Right lobe of liver (tissue), 4 donors: Measurements from ENCODE around the gene ANKRD60.

ENCODE experiments used
- CTCF ChIP-seq, 4 donors: fragments of 200-600 bp in 3 of 4; fragments of 450-650 bp in 1 of 4; IDR thresholded peaks; one replicate each; pipeline versions ENCODE4 v1.5.1 to v1.8.0; 2016 to 2022; ENCODE audit warnings: antibody characterized with exemption in 4 of 4, mild to moderate bottlenecking in 2 of 4
- POLR2A ChIP-seq: fragments of 450-650 bp; IDR thresholded peaks from one replicate; pipeline ENCODE4 v1.6.1; 2017; ENCODE audit warnings: antibody characterized with exemption, mild to moderate bottlenecking
- donor health status: DM: no; HTN: no; CAD: no.
- donor health status: DM: no; HTN: no; CAD: no.
- donor health status: DM: no; HTN: yes; CAD: no.

GRCh38 chr20:58223358-58223941 lies 5.0 kb downstream of the ANKRD60 start:
- no peak for TF ChIP-seq CTCF (IDR thresholded peaks at IDR 0.05)
- TF ChIP-seq POLR2A: no peak
